HEK293 (cell line): ENCODE data around the gene SEMA4D.

ENCODE experiments used
- CTCF ChIA-PET: fragments of 350-600 bp; formaldehyde crosslinking; extraction: SDS; loops from one replicate; lab custom pipeline; 2021; ENCODE audit warnings: antibody characterized with exemption; lab: Yijun Ruan, JAX
- POLR2A ChIA-PET: fragments of 300-600 bp; formaldehyde crosslinking; extraction: SDS; loops from one replicate; lab custom pipeline; 2020; ENCODE audit warnings: antibody characterized with exemption, inconsistent platforms; lab: Yijun Ruan, JAX
- H3K27ac ChIP-seq: fragments of 200-500 bp; sonication (Bioruptor generic); 2 replicates; pipeline ENCODE4 v1.5.1; 2014; ENCODE audit warnings: low read depth, low read length, control low read depth, inconsistent platforms; ENCODE audit errors: extremely low read depth
- H3K36me3 ChIP-seq, 2 experiments: fragments of 200-500 bp in 1 of 2; sonication (Bioruptor generic) in 1 of 2; 1 replicate in 1 of 2; 2 replicates in 1 of 2; pipeline ENCODE4 v1.5.1; 2014 to 2017; ENCODE audit warnings: inconsistent platforms in 2 of 2, low read length in 2 of 2; ENCODE audit not compliant: control insufficient read depth in 2 of 2, insufficient read depth in 1 of 2
- H3K4me1 ChIP-seq: fragments of 200-500 bp; sonication (Bioruptor generic); 2 replicates; pipeline ENCODE4 v1.5.1; 2014; ENCODE audit warnings: mild to moderate bottlenecking, low read length, inconsistent platforms; ENCODE audit not compliant: control insufficient read depth, insufficient read depth
- H3K4me3 ChIP-seq: 2 replicates; pipeline ENCODE4 v1.5.1; 2011; ENCODE audit warnings: low read depth, mild to moderate bottlenecking, control low read depth, low read length, moderate library complexity
- H3K9me3 ChIP-seq: fragments of 200-500 bp; sonication (Bioruptor generic); 2 replicates; pipeline ENCODE4 v1.5.1; 2014; ENCODE audit warnings: low read depth, low read length, inconsistent platforms; ENCODE audit not compliant: control insufficient read depth, insufficient read depth
- KLF16 ChIP-seq: fragments of 450-650 bp; formaldehyde crosslinking; IDR thresholded peaks from 2 replicates; pipeline ENCODE4 v1.5.1; 2017; ENCODE audit warnings: missing biosample characterization, missing genetic modification characterization
- MZF1 ChIP-seq: fragments of 450-650 bp; formaldehyde crosslinking; IDR thresholded peaks from 2 replicates; pipeline ENCODE4 v1.5.1; 2017; ENCODE audit warnings: missing biosample characterization, missing genetic modification characterization, borderline replicate concordance
- SP2 ChIP-seq: fragments of 450-650 bp; formaldehyde crosslinking; IDR thresholded peaks from 2 replicates; pipeline ENCODE4 v1.5.1; 2016; ENCODE audit warnings: missing biosample characterization, missing genetic modification characterization
- WT1 ChIP-seq: fragments of 450-650 bp; formaldehyde crosslinking; IDR thresholded peaks from 2 replicates; pipeline ENCODE4 v1.5.1; 2016; ENCODE audit warnings: missing biosample characterization, missing genetic modification characterization
- ZBTB8A ChIP-seq: fragments of 450-650 bp; formaldehyde crosslinking; IDR thresholded peaks from 2 replicates; pipeline ENCODE4 v1.5.1; 2016; ENCODE audit warnings: missing biosample characterization, missing genetic modification characterization
- ZNF140 ChIP-seq: fragments of 450-650 bp; formaldehyde crosslinking; IDR thresholded peaks from 2 replicates; pipeline ENCODE4 v1.5.1; 2016; ENCODE audit warnings: missing biosample characterization, missing genetic modification characterization
- ZNF2 ChIP-seq: fragments of 450-650 bp; formaldehyde crosslinking; IDR thresholded peaks from 2 replicates; pipeline ENCODE4 v1.5.1; 2016; ENCODE audit warnings: missing biosample characterization, missing genetic modification characterization
- ZNF214 ChIP-seq: fragments of 450-650 bp; formaldehyde crosslinking; IDR thresholded peaks from 2 replicates; pipeline ENCODE4 v1.5.1; 2017; ENCODE audit warnings: missing biosample characterization, mild to moderate bottlenecking, missing genetic modification characterization, borderline replicate concordance
- ZNF311 ChIP-seq: fragments of 450-650 bp; formaldehyde crosslinking; IDR thresholded peaks from 2 replicates; pipeline ENCODE4 v1.5.1; 2017; ENCODE audit warnings: missing biosample characterization, missing genetic modification characterization, borderline replicate concordance
- ZNF324 ChIP-seq: fragments of 450-650 bp; formaldehyde crosslinking; IDR thresholded peaks from 2 replicates; pipeline ENCODE4 v1.5.1; 2016; ENCODE audit warnings: missing biosample characterization, missing genetic modification characterization
- ZNF354C ChIP-seq: fragments of 450-650 bp; formaldehyde crosslinking; IDR thresholded peaks from 2 replicates; pipeline ENCODE4 v1.5.1; 2016; ENCODE audit warnings: missing biosample characterization, missing genetic modification characterization, low read depth, borderline replicate concordance
- ZNF610 ChIP-seq: fragments of 450-650 bp; formaldehyde crosslinking; IDR thresholded peaks from 2 replicates; pipeline ENCODE4 v1.5.1; 2016; ENCODE audit warnings: missing biosample characterization, missing genetic modification characterization, borderline replicate concordance
- ZNF776 ChIP-seq: fragments of 450-650 bp; formaldehyde crosslinking; IDR thresholded peaks from 2 replicates; pipeline ENCODE4 v1.5.0; 2017; ENCODE audit warnings: missing biosample characterization, missing genetic modification characterization, borderline replicate concordance
- ZXDB ChIP-seq: fragments of 450-650 bp; formaldehyde crosslinking; IDR thresholded peaks from 2 replicates; pipeline ENCODE4 v1.5.1; 2016; ENCODE audit warnings: missing biosample characterization, missing genetic modification characterization
- TF ChIP-seq, protein P1 (sequence below): fragments of 450-650 bp; formaldehyde crosslinking; conservative IDR thresholded peaks from 2 replicates; pipeline ENCODE4 v1.5.1; 2016; ENCODE audit warnings: low read depth, missing biosample characterization, missing genetic modification characterization
- TF ChIP-seq, protein P2 (sequence below): fragments of 450-650 bp; formaldehyde crosslinking; IDR thresholded peaks from 2 replicates; pipeline ENCODE4 v1.5.1; 2016; ENCODE audit warnings: missing biosample characterization, missing genetic modification characterization
- TF ChIP-seq, protein P3 (sequence below): fragments of 450-650 bp; formaldehyde crosslinking; IDR thresholded peaks from 2 replicates; pipeline ENCODE4 v1.5.1; 2017; ENCODE audit warnings: missing biosample characterization, missing genetic modification characterization
- TF ChIP-seq, protein P4 (sequence below): fragments of 450-650 bp; formaldehyde crosslinking; IDR thresholded peaks from 2 replicates; pipeline ENCODE4; 2016; ENCODE audit warnings: missing biosample characterization, missing genetic modification characterization
- TF ChIP-seq, protein P5 (sequence below): fragments of 450-650 bp; formaldehyde crosslinking; IDR thresholded peaks from 2 replicates; pipeline ENCODE4 v1.5.1; 2016; ENCODE audit warnings: missing biosample characterization, missing genetic modification characterization
- TF ChIP-seq, protein P6 (sequence below): fragments of 450-650 bp; formaldehyde crosslinking; IDR thresholded peaks from 2 replicates; pipeline ENCODE4 v1.5.1; 2016; ENCODE audit warnings: missing biosample characterization, missing genetic modification characterization

SEMA4D gene

DNA sequence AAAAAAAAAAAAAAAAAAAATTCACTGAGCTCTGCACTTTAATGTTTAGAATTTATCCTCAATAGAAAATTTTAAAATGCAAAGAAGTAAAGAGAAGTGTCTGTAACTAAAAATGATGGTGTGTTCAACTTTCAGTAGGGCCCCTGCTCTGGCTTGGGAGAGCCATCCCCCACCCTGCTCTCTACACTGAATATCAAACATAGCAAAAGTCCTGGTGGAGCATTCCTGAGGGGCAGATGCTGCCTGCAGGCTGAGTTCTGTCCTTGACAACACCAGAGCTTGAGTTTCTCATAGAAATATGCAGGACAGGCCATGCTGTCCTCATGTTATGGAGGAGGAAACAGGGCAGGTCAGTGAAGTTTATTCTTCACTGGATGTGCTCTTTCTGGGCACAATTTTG is 7.1 kb upstream of the SEMA4D start:
- Histone ChIP-seq H3K27ac (no peak overlapping the region), H3K36me3 (no peaks in the 10 kb centered on the region), H3K4me1 (no peaks in the 10 kb centered on the region), H3K9me3 (no peaks in the 10 kb centered on the region), H3K4me3 (no peak overlapping the region)
- CTCF ChIA-PET: interaction anchor here (0.6 to 2.0 kb wide), 2 partner anchors 44 to 501 kb away, joined by 4 to 8 read pairs; no protein-coding TSS in a partner anchor
- TF ChIP-seq ZXDB (tag by site-specific recombination) (no peak), ZNF140 (tag by site-specific recombination) (no peak), ZNF311 (no peak), ZNF776 (tag by site-specific recombination) (no peak), MZF1 (tag by site-specific recombination) (no peak), ZNF324 (tag by site-specific recombination) (no peak), ZNF354C (tag by site-specific recombination) (no peak), ZBTB8A (tag by site-specific recombination) (no peak), ZNF2 (tag by site-specific recombination) (no peak), WT1 (tag by site-specific recombination) (no peak), ZNF610 (tag by site-specific recombination) (no peak), KLF16 (tag by site-specific recombination) (no peak), SP2 (tag by site-specific recombination) (no peak), ZNF214 (tag by site-specific recombination) (no peak)
- TF ChIP-seq, protein P1, sequence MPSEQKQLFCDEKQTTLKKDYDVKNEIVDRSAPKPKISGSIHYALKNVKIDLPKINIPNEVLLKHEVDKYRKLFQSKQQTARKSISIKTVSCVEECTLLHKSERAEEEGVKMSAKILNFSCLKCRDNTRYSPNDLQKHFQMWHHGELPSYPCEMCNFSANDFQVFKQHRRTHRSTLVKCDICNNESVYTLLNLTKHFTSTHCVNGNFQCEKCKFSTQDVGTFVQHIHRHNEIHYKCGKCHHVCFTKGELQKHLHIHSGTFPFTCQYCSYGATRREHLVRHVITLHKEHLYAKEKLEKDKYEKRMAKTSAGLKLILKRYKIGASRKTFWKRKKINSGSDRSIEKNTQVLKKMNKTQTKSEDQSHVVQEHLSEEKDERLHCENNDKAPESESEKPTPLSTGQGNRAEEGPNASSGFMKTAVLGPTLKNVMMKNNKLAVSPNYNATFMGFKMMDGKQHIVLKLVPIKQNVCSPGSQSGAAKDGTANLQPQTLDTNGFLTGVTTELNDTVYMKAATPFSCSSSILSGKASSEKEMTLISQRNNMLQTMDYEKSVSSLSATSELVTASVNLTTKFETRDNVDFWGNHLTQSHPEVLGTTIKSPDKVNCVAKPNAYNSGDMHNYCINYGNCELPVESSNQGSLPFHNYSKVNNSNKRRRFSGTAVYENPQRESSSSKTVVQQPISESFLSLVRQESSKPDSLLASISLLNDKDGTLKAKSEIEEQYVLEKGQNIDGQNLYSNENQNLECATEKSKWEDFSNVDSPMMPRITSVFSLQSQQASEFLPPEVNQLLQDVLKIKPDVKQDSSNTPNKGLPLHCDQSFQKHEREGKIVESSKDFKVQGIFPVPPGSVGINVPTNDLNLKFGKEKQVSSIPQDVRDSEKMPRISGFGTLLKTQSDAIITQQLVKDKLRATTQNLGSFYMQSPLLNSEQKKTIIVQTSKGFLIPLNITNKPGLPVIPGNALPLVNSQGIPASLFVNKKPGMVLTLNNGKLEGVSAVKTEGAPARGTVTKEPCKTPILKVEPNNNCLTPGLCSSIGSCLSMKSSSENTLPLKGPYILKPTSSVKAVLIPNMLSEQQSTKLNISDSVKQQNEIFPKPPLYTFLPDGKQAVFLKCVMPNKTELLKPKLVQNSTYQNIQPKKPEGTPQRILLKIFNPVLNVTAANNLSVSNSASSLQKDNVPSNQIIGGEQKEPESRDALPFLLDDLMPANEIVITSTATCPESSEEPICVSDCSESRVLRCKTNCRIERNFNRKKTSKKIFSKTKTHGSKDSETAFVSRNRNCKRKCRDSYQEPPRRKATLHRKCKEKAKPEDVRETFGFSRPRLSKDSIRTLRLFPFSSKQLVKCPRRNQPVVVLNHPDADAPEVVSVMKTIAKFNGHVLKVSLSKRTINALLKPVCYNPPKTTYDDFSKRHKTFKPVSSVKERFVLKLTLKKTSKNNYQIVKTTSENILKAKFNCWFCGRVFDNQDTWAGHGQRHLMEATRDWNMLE: no peak
- TF ChIP-seq, protein P2, sequence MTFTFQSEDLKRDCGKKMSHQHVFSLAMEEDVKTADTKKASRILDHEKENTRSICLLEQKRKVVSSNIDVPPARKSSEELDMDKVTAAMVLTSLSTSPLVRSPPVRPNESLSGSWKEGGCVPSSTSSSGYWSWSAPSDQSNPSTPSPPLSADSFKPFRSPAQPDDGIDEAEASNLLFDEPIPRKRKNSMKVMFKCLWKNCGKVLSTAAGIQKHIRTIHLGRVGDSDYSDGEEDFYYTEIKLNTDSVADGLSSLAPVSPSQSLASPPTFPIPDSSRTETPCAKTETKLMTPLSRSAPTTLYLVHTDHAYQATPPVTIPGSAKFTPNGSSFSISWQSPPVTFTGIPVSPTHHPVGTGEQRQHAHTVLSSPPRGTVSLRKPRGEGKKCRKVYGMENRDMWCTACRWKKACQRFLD (tag by site-specific recombination): no peak
- TF ChIP-seq, protein P3, sequence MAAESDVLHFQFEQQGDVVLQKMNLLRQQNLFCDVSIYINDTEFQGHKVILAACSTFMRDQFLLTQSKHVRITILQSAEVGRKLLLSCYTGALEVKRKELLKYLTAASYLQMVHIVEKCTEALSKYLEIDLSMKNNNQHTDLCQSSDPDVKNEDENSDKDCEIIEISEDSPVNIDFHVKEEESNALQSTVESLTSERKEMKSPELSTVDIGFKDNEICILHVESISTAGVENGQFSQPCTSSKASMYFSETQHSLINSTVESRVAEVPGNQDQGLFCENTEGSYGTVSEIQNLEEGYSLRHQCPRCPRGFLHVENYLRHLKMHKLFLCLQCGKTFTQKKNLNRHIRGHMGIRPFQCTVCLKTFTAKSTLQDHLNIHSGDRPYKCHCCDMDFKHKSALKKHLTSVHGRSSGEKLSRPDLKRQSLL (tag by site-specific recombination): no peak
- TF ChIP-seq, protein P4, sequence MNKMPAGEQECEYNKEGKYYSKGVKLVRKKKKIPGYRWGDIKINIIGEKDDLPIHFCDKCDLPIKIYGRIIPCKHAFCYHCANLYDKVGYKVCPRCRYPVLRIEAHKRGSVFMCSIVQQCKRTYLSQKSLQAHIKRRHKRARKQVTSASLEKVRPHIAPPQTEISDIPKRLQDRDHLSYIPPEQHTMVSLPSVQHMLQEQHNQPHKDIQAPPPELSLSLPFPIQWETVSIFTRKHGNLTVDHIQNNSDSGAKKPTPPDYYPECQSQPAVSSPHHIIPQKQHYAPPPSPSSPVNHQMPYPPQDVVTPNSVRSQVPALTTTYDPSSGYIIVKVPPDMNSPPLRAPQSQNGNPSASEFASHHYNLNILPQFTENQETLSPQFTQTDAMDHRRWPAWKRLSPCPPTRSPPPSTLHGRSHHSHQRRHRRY (tag by site-specific recombination): no peak
- TF ChIP-seq, protein P5, sequence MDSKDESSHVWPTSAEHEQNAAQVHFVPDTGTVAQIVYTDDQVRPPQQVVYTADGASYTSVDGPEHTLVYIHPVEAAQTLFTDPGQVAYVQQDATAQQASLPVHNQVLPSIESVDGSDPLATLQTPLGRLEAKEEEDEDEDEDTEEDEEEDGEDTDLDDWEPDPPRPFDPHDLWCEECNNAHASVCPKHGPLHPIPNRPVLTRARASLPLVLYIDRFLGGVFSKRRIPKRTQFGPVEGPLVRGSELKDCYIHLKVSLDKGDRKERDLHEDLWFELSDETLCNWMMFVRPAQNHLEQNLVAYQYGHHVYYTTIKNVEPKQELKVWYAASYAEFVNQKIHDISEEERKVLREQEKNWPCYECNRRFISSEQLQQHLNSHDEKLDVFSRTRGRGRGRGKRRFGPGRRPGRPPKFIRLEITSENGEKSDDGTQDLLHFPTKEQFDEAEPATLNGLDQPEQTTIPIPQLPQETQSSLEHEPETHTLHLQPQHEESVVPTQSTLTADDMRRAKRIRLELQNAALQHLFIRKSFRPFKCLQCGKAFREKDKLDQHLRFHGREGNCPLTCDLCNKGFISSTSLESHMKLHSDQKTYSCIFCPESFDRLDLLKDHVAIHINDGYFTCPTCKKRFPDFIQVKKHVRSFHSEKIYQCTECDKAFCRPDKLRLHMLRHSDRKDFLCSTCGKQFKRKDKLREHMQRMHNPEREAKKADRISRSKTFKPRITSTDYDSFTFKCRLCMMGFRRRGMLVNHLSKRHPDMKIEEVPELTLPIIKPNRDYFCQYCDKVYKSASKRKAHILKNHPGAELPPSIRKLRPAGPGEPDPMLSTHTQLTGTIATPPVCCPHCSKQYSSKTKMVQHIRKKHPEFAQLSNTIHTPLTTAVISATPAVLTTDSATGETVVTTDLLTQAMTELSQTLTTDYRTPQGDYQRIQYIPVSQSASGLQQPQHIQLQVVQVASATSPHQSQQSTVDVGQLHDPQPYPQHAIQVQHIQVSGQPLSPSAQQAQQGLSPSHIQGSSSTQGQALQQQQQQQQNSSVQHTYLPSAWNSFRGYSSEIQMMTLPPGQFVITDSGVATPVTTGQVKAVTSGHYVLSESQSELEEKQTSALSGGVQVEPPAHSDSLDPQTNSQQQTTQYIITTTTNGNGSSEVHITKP (tag by site-specific recombination): no peak
- TF ChIP-seq, protein P6, sequence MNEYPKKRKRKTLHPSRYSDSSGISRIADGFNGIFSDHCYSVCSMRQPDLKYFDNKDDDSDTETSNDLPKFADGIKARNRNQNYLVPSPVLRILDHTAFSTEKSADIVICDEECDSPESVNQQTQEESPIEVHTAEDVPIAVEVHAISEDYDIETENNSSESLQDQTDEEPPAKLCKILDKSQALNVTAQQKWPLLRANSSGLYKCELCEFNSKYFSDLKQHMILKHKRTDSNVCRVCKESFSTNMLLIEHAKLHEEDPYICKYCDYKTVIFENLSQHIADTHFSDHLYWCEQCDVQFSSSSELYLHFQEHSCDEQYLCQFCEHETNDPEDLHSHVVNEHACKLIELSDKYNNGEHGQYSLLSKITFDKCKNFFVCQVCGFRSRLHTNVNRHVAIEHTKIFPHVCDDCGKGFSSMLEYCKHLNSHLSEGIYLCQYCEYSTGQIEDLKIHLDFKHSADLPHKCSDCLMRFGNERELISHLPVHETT: no peak
- POLR2A ChIA-PET: no interaction called here
